ENCODE data around the gene LIFR. TPM values are rescaled to one million over a fixed set of nuclear protein-coding genes. Genes with fewer than 3 reads are reported as not detected.
"Not testable (repeated sequence)": the region's sequence is repeated elsewhere in the genome, so short reads cannot be mapped to it uniquely, and the experiment has no call there.

Gene LIFR
- total RNA-seq, 6 experiments from 2014 or later = 4.7 to 7.1 (median 5.4) TPM

- peaks cover 56% of the 10 kb centered on the region for H3K4me1 Mint-ChIP-seq (ENCODE audit: low read depth)
- no peaks in the 10 kb centered on the region for H3K9me3 Mint-ChIP-seq
- peak; percentile 49 for DNase-seq
- H3K4me3 Mint-ChIP-seq = no peak overlapping the region
- no peaks in the 10 kb centered on the region for H3K36me3 Mint-ChIP-seq (ENCODE audit: low read depth)
- peaks cover 10% of the 10 kb centered on the region for H3K27me3 Mint-ChIP-seq (ENCODE audit: insufficient read depth)
- H3K27ac Mint-ChIP-seq = peak overlapping the region; percentile 24; the same call in 1 of the 2 replicates
- no peak for TF ChIP-seq CTCF (IDR thresholded peaks at IDR 0.05)
Observed at GRCh38 chr5:38601863-38602298, 45.4 kb upstream of the LIFR start.

- H3K9me3 Mint-ChIP-seq = no peaks in the 10 kb centered on the region
- H3K36me3 Mint-ChIP-seq (ENCODE audit: low read depth) = no peaks in the 10 kb centered on the region
- TF ChIP-seq CTCF (IDR thresholded peaks at IDR 0.05) = no peak
- no peak overlapping the region for H3K4me3 Mint-ChIP-seq
- DNase-seq = no peak
- peak overlapping the region; percentile 24; the same call in 1 of the 2 replicates for H3K27ac Mint-ChIP-seq
- H3K27me3 Mint-ChIP-seq (ENCODE audit: insufficient read depth) = peaks cover 10% of the 10 kb centered on the region
- peaks cover 56% of the 10 kb centered on the region for H3K4me1 Mint-ChIP-seq (ENCODE audit: low read depth)
Observed at GRCh38 chr5:38601133-38601862, 44.9 kb upstream of the LIFR start.

- no peak overlapping the region for H3K27ac Mint-ChIP-seq
- H3K27me3 Mint-ChIP-seq (ENCODE audit: insufficient read depth) = peaks cover 3% of the 10 kb centered on the region
- no peak for DNase-seq
- no peaks in the 10 kb centered on the region for H3K9me3 Mint-ChIP-seq
- H3K36me3 Mint-ChIP-seq (ENCODE audit: low read depth) = no peaks in the 10 kb centered on the region
- H3K4me1 Mint-ChIP-seq (ENCODE audit: low read depth) = peaks cover 56% of the 10 kb centered on the region
- no peak for TF ChIP-seq CTCF (IDR thresholded peaks at IDR 0.05)
- H3K4me3 Mint-ChIP-seq = no peak overlapping the region
Observed at GRCh38 chr5:38600329-38601045, 44.0 kb upstream of the LIFR start.

- H3K4me1 Mint-ChIP-seq (ENCODE audit: low read depth) = peaks cover 64% of the 10 kb centered on the region
- H3K27me3 Mint-ChIP-seq (ENCODE audit: insufficient read depth); H3K27ac Mint-ChIP-seq; H3K36me3 Mint-ChIP-seq (ENCODE audit: low read depth); H3K4me3 Mint-ChIP-seq; H3K9me3 Mint-ChIP-seq; DNase-seq: not testable (repeated sequence)
Observed at GRCh38 chr5:38599751-38600150, 43.3 kb upstream of the LIFR start.

- H3K4me1 Mint-ChIP-seq (ENCODE audit: low read depth) = peaks cover 64% of the 10 kb centered on the region
- peak; percentile 70 for DNase-seq
- H3K4me3 Mint-ChIP-seq = no peak overlapping the region
- no peak for TF ChIP-seq CTCF (IDR thresholded peaks at IDR 0.05)
- H3K27ac Mint-ChIP-seq = no peak overlapping the region
- H3K36me3 Mint-ChIP-seq (ENCODE audit: low read depth) = no peaks in the 10 kb centered on the region
- peaks cover 3% of the 10 kb centered on the region for H3K27me3 Mint-ChIP-seq (ENCODE audit: insufficient read depth)
- no peaks in the 10 kb centered on the region for H3K9me3 Mint-ChIP-seq
Observed at GRCh38 chr5:38598994-38599617, 42.7 kb upstream of the LIFR start.
